GM13977 (cell line): Measurements from ENCODE around the gene ANKRD42.

Experiments
- DNase-seq: peaks from one replicate; pipeline ENCODE4 v3.0.0; 2012; ENCODE audit warnings: low spot score
- in situ Hi-C: fragments of 300-500 bp; cut with MboI; formaldehyde crosslinking; loops from one replicate; pipeline ENCODE4 v1.12.0; 2022; ENCODE audit warnings: low sequenced_read_pairs, low pct_unique_long_range_greater_than_20kb, mixed read lengths, inconsistent platforms; ENCODE audit not compliant: unreplicated experiment
- TF ChIP-seq, protein P1 (sequence below): IDR thresholded peaks from 2 replicates; pipeline ENCODE4 v1.5.1; 2012; ENCODE audit warnings: mild to moderate bottlenecking, control low read depth; ENCODE audit not compliant: insufficient read depth; ENCODE audit errors: extremely low read depth, missing control alignments

Gene ANKRD42

GRCh38 chr11:83172551-83172950, 21.0 kb upstream of the ANKRD42 start:
- TF ChIP-seq, protein P1, sequence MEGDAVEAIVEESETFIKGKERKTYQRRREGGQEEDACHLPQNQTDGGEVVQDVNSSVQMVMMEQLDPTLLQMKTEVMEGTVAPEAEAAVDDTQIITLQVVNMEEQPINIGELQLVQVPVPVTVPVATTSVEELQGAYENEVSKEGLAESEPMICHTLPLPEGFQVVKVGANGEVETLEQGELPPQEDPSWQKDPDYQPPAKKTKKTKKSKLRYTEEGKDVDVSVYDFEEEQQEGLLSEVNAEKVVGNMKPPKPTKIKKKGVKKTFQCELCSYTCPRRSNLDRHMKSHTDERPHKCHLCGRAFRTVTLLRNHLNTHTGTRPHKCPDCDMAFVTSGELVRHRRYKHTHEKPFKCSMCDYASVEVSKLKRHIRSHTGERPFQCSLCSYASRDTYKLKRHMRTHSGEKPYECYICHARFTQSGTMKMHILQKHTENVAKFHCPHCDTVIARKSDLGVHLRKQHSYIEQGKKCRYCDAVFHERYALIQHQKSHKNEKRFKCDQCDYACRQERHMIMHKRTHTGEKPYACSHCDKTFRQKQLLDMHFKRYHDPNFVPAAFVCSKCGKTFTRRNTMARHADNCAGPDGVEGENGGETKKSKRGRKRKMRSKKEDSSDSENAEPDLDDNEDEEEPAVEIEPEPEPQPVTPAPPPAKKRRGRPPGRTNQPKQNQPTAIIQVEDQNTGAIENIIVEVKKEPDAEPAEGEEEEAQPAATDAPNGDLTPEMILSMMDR, result no peak
- in situ Hi-C loops, result no loop called here
- no peak for DNase-seq

GRCh38 chr11:83174008-83174407, 19.5 kb upstream of the ANKRD42 start:
- no peak for DNase-seq
- TF ChIP-seq, protein P1, result no peak
- in situ Hi-C loops, result no loop called here

DNA sequence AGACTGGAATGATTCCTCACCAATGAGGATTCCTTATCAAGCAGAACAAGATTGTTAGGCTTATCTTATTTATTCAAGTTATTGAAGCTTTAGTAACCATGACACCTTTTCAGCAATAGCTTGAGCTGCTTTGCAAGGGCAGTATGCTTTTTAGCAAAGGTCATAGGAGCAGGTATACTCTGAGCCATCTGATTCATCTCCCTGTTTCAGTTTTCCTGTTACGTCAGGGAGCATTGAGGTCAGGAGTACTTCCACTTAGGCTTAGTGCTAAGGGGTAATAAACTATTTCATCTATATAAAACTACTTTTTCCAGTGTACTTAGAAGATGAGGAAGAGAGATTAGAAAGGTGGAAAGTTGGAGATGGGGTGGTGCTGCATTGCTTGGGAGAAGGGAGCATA, 17.7 kb upstream of the ANKRD42 start:
- in situ Hi-C loops, result no loop called here
- DNase-seq, result no peak
- TF ChIP-seq, protein P1, result no peak

DNA sequence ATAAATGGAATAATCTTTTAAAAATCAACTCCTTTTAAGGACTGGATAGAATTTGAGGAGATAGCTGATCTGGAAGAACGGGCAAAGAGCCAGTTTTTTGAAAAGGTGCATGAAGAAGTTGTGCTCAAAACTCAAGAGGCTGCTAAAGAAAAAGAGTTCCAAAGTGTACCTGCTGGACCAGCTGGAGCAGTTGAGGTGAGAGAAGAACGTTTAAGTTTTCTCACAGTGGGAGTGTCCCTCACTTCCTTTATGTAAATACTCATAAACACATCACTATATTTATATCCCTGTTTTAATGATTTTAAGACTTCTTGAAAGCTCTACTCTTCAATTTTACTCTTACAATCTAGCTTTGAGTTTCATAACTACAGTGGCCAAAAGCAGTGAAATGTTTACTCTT, 11.7 kb upstream of the ANKRD42 start:
- in situ Hi-C loops, result no loop called here
- no peak for DNase-seq
- TF ChIP-seq, protein P1, result no peak

DNA sequence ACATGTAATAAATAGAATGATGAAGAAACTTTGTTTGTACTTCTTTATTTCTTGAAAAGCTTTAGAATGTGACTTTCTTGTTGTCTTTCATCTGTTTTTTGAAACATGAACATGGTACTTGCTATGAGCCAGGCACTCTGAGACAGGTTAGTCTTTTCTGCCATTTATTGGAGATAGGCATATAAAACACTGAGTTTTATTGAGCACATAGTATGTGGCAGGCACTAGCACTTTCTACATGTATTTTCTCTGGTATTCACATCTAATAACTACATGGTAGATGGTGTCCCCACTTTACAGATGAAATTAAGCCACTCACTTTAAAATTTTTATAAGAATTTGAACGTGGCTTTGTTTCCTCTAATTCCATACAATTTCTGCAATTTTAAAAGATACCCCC, 7.7 kb upstream of the ANKRD42 start:
- TF ChIP-seq, protein P1, result no peak
- DNase-seq, result no peak
- in situ Hi-C loops, result no loop called here

- DNase-seq, result no peak
- TF ChIP-seq, protein P1, result no peak
- in situ Hi-C loops, result no loop called here
Observed at GRCh38 chr11:83187465-83187864, 6.0 kb upstream of the ANKRD42 start.

GRCh38 chr11:83191491-83191890, 2.0 kb upstream of the ANKRD42 start:
- DNase-seq, result no peak
- in situ Hi-C loops, result no loop called here
- TF ChIP-seq, protein P1, result no peak
